ENCODE results near the gene SHC2. TPM values are rescaled to one million over a fixed set of nuclear protein-coding genes. Genes with fewer than 3 reads are reported as not detected.
A peak's percentile ranks its signal among the peaks of the same experiment; 100 is the strongest.

SHC2 gene
- polyA plus RNA-seq, 1 donor from 2014 or later, result not detected

DNA sequence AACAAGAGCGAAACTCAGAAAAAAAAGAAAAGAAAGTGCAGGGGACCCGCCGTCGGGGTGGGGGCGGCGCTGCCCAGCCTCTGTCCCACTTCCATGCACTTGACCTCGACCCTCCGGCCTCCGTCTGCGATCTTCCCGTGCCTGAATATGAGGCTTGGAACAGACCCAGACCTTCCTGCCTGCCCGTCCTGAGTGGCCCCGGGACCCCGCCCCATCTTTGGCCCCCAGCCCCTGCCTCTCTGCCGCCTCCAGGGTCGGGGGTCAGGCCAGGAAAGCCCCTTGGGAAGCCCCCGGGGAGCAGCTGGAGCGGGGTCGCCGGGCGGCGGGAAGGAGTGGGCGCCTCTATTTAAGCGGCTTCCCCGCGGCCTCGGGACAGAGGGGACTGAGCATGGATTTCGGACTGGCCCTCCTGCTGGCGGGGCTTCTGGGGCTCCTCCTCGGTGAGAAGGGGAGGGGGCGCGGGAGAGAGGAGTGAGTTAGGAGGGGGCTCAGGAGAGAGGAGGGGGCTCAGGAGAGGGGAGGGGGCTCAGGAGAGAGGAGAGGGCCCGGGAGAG lies 35.4 kb upstream of the SHC2 start, which contains the start of gene MADCAM1:
TSS of gene MADCAM1 (plus strand) at position 375 of the 554 bp plus-strand sequence. CDS start at position 389, 14 bp downstream.
- H3K4me3 Mint-ChIP-seq, result peak within 1 kb of the TSS in 2 of 4 donors; percentile 22 to 72
- H3K27ac Mint-ChIP-seq, result no peak within 1 kb of the TSS
- no peaks in the 10 kb centered on the region for H3K9me3 Mint-ChIP-seq
- H3K36me3 Mint-ChIP-seq, result no peaks in the 10 kb centered on the region
- H3K4me1 Mint-ChIP-seq, result peaks cover 0 to 3% (median 2%) of the 10 kb centered on the region in 3 donors
- H3K27me3 Mint-ChIP-seq, result peaks cover 16% of the 10 kb centered on the region

DNA sequence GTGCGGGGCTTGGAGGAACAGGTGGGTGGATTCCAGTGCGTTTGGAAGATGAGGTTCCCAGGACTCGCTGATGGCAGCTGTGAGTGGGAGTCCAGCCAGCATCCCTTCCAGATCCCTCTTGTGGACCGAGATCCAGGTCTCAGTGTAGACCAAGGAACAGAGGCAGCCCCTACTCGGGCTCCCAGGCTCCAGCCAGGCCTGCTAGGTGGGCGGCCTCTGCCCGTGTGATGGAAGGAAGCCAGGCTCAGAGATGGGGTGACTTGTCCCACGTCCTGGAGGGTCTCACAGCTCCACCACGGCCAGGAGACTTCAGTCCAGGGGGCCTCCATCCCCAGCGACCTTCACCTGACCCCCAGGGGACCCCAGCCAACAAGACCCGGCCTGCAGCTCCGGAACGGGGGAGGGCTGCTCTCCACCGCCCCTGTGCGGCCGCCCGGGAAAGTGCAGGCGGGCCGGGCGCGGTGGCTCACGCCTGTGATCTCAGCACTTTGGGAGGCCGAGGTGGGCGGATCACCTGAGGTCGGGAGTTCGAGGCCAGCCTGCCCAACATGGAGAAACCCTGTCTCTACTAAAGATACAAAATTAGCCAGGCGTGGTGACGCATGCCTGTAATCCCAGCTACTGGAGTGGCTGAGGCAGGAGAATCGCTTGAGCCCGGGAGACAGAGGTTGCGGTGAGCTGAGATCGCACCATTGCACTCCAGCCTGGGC lies 34.7 kb upstream of the SHC2 start:
- H3K4me3 Mint-ChIP-seq, result peak overlapping the region in 2 of 4 donors; percentile 22 to 72
- no peaks in the 10 kb centered on the region for H3K9me3 Mint-ChIP-seq
- peaks cover 0 to 3% (median 2%) of the 10 kb centered on the region in 3 donors for H3K4me1 Mint-ChIP-seq
- peaks cover 16% of the 10 kb centered on the region for H3K27me3 Mint-ChIP-seq
- H3K27ac Mint-ChIP-seq, result no peak overlapping the region
- no peaks in the 10 kb centered on the region for H3K36me3 Mint-ChIP-seq

DNA sequence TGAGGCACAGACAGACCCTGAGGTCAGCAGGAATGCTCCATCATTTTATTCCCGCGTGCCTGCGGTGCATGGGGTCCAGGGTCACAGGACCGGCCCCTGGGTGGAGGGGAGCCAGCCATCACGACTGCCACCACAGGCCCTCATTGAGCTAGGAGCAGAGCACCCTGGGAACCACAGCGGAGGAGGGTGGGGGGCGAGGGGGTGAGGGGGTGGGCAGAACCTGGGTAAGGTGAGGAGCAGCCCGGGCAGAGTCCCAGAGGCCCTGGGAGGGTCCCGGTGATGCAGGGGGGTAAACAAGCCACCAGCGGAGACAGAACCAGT lies 34.2 kb upstream of the SHC2 start:
- Mint-ChIP-seq H3K36me3 (no peaks in the 10 kb centered on the region), H3K4me3 (no peak overlapping the region), H3K9me3 (no peaks in the 10 kb centered on the region), H3K27me3 (peaks cover 16% of the 10 kb centered on the region), H3K4me1 (peaks cover 0 to 3% (median 2%) of the 10 kb centered on the region in 3 donors), H3K27ac (no peak overlapping the region)

DNA sequence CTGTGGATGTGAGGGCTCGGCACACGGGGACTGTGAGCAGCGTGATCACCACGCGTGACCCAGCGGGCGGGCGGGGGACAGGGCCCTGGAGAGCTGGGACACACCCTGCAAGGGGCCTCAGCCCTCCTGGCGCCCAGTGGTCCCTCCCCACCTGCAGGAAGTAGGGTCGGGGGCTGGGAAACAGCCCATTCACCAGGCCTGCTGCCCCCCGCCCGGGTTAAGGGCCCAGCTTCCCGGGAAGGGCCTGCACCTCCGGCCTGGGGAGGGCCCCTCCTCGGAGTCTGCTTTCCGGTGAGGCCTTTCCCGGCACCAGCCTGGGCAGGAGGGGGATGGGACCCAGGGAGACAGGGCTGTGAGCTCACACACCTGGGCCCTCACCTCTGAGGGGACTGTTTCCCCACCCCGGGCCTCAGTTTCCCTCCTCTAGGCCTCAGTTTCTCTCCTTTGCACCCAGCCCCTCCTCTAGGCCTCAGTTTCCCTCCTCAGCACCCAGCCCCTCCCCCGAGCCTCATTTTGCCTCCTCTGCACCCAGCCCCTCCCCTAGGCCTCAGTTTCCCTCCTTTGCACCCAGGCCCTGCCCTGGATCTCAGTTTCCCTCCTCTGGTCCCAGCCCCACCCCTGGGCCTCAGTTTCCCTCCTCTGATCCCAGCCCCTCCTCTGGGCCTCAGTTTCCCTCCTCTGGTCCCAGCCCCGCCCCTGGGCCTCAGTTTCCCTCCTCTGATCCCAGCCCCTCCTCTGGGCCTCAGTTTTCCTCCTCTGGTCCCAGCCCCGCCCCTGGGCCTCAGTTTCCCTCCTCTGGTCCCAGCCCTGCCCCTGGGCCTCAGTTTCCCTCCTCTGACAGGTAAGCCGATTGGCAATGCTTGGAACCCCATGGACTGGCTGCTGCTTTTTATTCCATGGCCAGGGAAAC lies 33.6 kb upstream of the SHC2 start:
- Mint-ChIP-seq H3K36me3 (no peaks in the 10 kb centered on the region), H3K4me1 (peaks cover 0 to 3% (median 2%) of the 10 kb centered on the region in 3 donors), H3K27me3 (peaks cover 14% of the 10 kb centered on the region), H3K9me3 (no peaks in the 10 kb centered on the region), H3K27ac (no peak overlapping the region), H3K4me3 (no peak overlapping the region)

DNA sequence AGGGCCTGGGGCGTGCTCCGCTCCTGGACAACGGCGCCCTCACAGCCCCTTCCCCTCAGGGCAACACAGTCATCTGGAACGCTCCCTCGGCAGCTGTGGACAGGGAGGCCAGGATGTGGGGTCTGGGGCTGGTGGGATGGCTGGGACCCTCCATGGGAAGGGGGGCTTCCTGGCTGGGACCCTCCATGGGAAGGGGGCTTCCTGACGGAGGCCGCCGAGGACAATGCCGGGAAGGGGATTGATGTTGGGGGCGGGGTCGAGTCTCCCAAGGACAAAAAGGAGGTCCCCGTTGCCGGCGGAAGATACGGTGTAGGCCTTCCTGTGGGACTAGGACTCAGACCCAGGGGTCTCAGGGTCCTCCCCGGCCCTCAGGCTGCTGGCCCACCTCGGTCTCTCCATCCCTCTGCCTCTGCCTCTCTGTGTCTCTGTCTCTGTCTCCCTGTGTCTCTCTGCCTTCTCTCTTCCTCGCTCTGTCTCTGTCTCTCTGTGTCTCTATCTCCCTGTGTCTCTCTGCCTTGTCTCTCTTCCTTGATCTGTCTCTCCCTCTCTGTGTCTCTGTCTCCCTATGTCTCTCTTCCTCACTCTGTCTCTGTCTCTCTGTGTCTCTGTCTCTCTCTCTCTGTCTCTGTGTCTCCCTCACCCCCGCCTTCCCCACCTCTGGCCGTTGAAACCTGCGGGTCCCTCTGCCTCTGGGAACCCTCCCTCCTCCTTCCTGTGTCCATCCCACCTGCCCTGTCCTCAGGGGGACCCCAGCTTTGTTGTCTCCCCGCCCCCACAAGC lies 32.7 kb upstream of the SHC2 start:
- Mint-ChIP-seq H3K4me3 (no peak overlapping the region), H3K27me3 (peaks cover 10% of the 10 kb centered on the region), H3K27ac (peak overlapping the region in 1 of 3 donors; percentile 68), H3K36me3 (no peaks in the 10 kb centered on the region), H3K4me1 (peaks cover 0 to 3% (median 2%) of the 10 kb centered on the region in 3 donors), H3K9me3 (no peaks in the 10 kb centered on the region)

DNA sequence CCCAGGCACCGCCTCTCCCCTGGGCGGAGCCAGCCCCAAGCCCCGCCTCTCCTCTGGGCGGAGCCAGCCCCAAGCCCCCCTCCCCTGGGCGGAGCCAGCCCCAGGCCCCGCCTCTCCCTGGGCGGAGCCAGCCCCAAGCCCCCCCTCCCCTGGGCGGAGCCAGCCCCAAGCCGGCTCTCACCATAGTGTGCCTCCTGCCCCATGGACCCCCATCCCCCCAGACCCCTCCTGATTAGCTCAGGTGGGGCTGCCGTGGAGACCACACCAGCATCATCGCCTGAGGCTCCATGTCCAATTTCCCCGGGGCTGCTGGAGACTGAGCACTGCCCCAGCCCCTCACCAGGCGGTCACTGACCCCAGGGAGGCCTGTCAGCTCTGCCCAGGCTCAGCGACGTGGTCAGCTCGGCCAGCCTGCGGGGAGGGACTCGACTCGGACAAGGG lies 31.3 kb upstream of the SHC2 start:
- peaks cover 4% of the 10 kb centered on the region for H3K27me3 Mint-ChIP-seq
- peaks cover 0 to 5% (median 2%) of the 10 kb centered on the region in 3 donors for H3K4me1 Mint-ChIP-seq

DNA sequence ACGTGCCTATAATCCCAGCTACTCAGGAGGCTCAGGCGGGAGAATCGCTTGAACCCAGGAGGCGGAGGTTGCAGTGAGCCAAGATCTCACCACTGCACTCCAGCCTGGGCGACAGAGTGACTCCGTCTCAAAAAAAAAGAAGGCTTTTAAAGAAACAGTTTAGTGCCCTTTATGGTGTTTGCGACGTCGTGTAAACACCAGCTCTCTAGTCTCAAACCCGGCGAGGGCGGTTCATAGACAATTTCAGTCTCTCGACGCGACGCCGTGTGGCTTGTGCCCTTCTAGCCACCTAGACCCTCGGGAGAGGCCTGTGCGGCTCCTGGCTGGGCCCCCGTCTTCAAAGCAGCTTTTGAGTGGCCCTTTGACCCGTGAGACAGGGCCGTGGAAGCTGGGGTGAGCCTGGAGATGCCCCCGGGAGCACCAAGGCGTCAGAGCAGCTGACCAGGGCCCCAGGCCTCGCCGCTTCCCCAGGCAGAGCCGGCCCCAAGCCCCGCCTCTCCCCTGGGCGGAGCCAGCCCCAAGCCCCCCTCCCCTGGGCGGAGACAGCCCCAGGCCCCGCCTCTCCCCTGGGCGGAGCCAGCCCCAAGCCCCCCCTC lies 30.4 kb upstream of the SHC2 start:
- H3K36me3 Mint-ChIP-seq, result no peaks in the 10 kb centered on the region
- H3K9me3 Mint-ChIP-seq, result no peaks in the 10 kb centered on the region
- H3K27ac Mint-ChIP-seq, result no peak overlapping the region
- peaks cover 0 to 5% (median 2%) of the 10 kb centered on the region in 3 donors for H3K4me1 Mint-ChIP-seq
- H3K27me3 Mint-ChIP-seq, result peaks cover 4% of the 10 kb centered on the region
- no peak overlapping the region for H3K4me3 Mint-ChIP-seq

More for the DNA sequence above, 31.3 kb upstream of the SHC2 start:
- H3K4me3 Mint-ChIP-seq, result no peak overlapping the region
- H3K36me3 Mint-ChIP-seq, result no peaks in the 10 kb centered on the region
- no peak overlapping the region for H3K27ac Mint-ChIP-seq
- H3K9me3 Mint-ChIP-seq, result no peaks in the 10 kb centered on the region

DNA sequence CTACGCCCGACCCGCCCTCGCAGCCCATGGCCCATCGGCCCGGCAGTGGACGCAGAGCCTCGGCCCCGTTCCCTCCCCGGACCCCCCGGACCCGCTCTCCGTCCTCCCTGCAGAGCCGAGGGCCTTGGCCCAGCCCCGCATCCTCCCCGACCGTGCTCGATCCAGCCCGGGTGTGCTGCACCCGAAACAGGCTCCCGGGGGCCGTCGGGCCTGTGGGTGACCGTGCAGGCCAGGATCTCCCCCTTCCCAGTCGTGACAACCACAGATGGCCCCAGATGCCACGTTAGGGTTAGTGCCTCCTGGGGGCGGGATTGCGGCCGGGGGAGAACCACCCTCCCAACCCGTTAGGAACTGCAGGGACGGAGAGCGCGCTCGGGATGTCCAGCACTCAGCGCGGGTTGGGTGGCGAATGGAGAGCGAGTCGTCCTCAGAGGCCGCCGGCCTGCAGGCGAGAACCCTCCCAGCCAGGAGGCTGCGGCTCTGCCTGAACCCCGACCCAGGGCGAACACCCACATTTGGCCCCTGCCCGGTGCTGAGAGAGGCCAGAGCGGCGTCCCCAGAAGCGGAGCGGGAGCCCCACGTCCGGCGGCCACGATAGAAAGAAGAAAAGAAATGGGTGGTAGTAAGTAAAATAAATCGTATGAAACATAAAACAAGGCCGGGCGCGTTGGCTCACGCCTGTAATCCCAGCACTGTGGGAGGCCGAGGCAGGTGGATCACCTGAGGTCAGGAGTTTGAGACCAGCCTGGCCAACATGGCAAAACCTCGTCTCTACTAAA lies 28.8 kb upstream of the SHC2 start:
- Mint-ChIP-seq H3K4me3 (peak overlapping the region; percentile 60 to 79 (median 75)), H3K4me1 (peaks cover 0 to 5% (median 2%) of the 10 kb centered on the region in 3 donors), H3K27me3 (peaks cover 4% of the 10 kb centered on the region), H3K9me3 (no peaks in the 10 kb centered on the region), H3K36me3 (no peaks in the 10 kb centered on the region), H3K27ac (peak overlapping the region; percentile 13 to 67 (median 39))

DNA sequence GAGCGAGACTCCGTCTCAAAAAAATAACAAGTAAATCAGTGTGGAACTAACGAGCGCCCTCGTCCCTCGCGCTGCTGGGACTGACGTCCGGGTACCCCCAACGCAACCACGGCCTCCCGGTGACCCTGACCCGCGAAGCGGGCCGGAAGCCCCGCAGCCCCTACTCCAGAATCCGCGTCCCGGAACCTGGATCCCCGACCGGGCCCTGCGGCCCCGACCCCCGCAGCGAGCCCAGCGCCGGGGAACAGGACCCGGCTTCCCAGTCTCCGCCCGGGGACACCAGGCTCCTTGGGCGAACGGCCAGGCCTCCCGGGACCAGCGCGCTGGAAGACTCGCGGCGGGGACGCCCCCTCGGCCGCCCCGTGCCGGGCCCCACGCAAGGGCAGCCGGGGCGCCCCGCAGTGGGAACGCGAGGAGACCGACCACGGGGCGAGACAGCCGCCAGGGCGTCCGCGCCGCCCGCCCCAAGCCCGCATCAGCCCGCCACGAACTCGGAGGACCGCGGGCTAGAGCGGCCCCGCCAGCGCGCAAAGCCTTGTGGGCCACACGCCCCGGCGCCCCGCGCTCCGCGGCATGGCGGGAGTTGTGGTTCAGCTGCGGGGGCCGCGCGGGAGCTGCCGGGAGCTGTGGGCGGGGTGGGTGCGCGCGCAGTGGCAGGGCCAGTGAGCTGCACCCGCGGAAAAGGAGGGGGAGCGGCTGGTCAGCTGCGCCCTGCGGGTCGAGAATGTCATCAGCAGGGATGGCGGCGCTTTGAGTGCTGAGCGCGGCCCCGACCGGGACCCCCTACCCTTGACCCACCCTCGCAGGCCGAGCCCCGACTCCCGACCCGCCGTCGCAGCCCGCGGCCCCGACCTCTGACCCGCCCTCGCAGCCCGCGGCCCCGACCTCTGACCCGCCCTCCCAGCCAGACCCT lies 27.9 kb upstream of the SHC2 start:
- peak overlapping the region; percentile 76 to 85 (median 82) for H3K4me3 Mint-ChIP-seq

DNA sequence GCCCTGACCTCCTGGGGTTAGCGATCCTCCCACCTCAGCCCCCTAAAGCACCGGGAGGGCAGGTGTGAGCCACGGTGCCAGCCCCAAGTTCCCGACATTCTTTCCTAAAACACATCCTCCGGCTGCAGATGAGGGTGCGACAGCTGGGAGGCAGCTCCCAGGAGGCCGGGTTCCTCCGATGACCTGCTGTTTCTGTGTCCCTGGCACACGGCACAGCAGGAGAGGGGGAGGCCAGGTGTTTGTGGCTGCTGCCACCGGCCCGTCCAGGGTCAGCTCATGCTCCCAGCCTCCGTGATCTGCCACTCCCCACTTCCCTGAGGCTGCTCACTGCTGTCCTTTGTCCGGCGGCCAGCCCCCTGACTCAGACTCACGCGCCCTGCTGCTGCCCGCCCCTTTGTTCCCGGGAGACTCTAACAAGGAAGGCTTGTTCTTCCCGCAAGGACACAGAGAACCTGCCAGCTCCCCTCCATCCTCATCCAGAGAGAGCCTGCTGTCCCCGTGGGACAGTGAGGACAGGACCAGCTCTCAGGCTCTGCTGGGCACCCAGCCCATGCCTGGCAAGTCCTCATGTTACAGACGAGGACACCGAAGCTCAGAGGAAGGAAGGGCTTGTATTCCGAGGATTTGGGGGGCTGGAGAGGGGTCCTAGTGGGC lies 24.9 kb upstream of the SHC2 start:
- Mint-ChIP-seq H3K27me3 (peaks cover 4% of the 10 kb centered on the region), H3K4me3 (peak overlapping the region in 2 of 4 donors; percentile 57 to 81), H3K27ac (peak overlapping the region in 1 of 3 donors; percentile 64), H3K9me3 (no peaks in the 10 kb centered on the region), H3K36me3 (no peaks in the 10 kb centered on the region), H3K4me1 (peaks cover 0 to 2% (median 0%) of the 10 kb centered on the region in 3 donors)

More for the DNA sequence above, 27.9 kb upstream of the SHC2 start:
- Mint-ChIP-seq H3K4me1 (peaks cover 0 to 4% (median 2%) of the 10 kb centered on the region in 3 donors), H3K27me3 (peaks cover 4% of the 10 kb centered on the region), H3K27ac (peak overlapping the region; percentile 39 to 86 (median 53)), H3K36me3 (no peaks in the 10 kb centered on the region), H3K9me3 (no peaks in the 10 kb centered on the region)

DNA sequence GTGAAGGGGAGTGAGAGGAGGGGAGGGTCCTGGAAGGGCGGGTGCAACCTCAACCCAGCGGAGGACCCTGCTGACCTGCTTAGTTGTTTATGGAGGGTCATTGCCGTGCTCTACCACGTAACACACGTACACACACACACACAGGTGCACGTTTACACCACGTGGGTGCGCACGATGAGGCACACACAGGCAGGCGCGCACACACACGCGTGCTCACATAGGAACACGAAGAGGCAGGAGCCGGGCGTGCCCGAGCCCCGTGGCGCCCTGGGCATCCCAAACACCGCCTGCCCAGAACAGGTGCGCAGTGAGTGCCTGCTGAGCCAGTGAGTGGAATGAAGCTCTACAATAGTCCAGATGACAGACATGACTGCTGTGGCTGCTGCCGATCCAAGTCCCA lies 24.2 kb upstream of the SHC2 start:
- Mint-ChIP-seq H3K27ac (peak overlapping the region; percentile 11 to 59 (median 35)), H3K4me1 (peaks cover 0 to 2% (median 0%) of the 10 kb centered on the region in 3 donors), H3K36me3 (no peaks in the 10 kb centered on the region), H3K4me3 (peak overlapping the region in 1 of 4 donors; percentile 29), H3K27me3 (peaks cover 4% of the 10 kb centered on the region), H3K9me3 (peaks cover 0 to 3% (median 0%) of the 10 kb centered on the region in 3 donors)

DNA sequence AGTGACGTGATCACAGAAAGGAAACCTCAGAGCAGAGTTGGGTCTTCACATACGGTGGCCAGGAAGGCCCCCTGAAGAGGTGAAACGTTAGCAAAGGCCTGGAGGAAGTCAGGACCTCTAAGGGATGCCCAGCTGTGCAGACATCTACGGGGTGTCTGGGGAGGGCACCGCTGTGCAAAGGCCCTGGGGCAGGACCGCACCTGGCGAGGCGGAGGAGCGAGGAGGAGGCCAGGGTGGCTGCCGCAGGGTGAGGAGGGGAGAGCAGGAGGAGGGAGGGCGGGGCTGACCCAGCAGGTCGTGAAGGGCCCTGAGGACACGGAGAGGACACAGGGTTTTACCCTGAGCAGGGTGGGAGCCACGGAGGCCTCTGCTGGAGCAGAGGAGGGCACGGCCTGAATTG lies 23.7 kb upstream of the SHC2 start:
- Mint-ChIP-seq H3K4me1 (peaks cover 0 to 2% (median 0%) of the 10 kb centered on the region in 3 donors), H3K4me3 (no peak overlapping the region), H3K27ac (peak overlapping the region in 1 of 3 donors; percentile 35), H3K9me3 (peaks cover 0 to 4% (median 0%) of the 10 kb centered on the region in 3 donors), H3K36me3 (no peaks in the 10 kb centered on the region), H3K27me3 (peaks cover 4% of the 10 kb centered on the region)
